Measurements from ENCODE around the gene TBC1D3B.
"Not testable (repeated sequence)": the region's sequence is repeated elsewhere in the genome, so short reads cannot be mapped to it uniquely, and the experiment has no call there.

The TBC1D3B gene

GRCh38 chr17:36133602-36134236 lies 42.7 kb downstream of the TBC1D3B start:
- no peak for DNase-seq
- Mint-ChIP-seq H3K4me1 (no peaks in the 10 kb centered on the region), H3K27me3 (peaks cover 19% of the 10 kb centered on the region), H3K4me3 (no peak overlapping the region), H3K9me3 (no peaks in the 10 kb centered on the region), H3K36me3 (no peaks in the 10 kb centered on the region), H3K27ac (no peak overlapping the region)
- CTCF ChIA-PET: interaction anchor here (1.0 to 2.7 kb wide), 4 partner anchors 13 to 165 kb away, joined by 3 to 15 read pairs (median 6); no protein-coding TSS in a partner anchor

- no peak for DNase-seq
- Mint-ChIP-seq H3K4me3 (no peak overlapping the region), H3K27ac (no peak overlapping the region), H3K36me3 (no peaks in the 10 kb centered on the region), H3K4me1 (no peaks in the 10 kb centered on the region), H3K27me3 (peaks cover 18% of the 10 kb centered on the region), H3K9me3 (no peaks in the 10 kb centered on the region)
- CTCF ChIA-PET: interaction anchor here (1.4 to 2.7 kb wide), 2 partner anchors 15 to 16 kb away, joined by 3 to 15 read pairs; no protein-coding TSS in a partner anchor
These were observed 44.0 kb downstream of the TBC1D3B start for GRCh38 chr17:36132421-36132831.

GRCh38 chr17:36131931-36132330 lies 44.5 kb downstream of the TBC1D3B start:
- H3K4me3 Mint-ChIP-seq: no peak overlapping the region
- no peaks in the 10 kb centered on the region for H3K4me1 Mint-ChIP-seq
- H3K36me3 Mint-ChIP-seq: no peaks in the 10 kb centered on the region
- DNase-seq: no peak
- no peaks in the 10 kb centered on the region for H3K9me3 Mint-ChIP-seq
- CTCF ChIA-PET: interaction anchor here (1.4 kb wide), 1 partner anchor 16 kb away, joined by 3 read pairs; no protein-coding TSS in a partner anchor
- no peak overlapping the region for H3K27ac Mint-ChIP-seq
- H3K27me3 Mint-ChIP-seq: peaks cover 18% of the 10 kb centered on the region

GRCh38 chr17:36131421-36131820 lies 45.0 kb downstream of the TBC1D3B start:
- Mint-ChIP-seq H3K4me3 (no peak overlapping the region), H3K36me3 (no peaks in the 10 kb centered on the region), H3K9me3 (no peaks in the 10 kb centered on the region), H3K27ac (no peak overlapping the region), H3K4me1 (no peaks in the 10 kb centered on the region), H3K27me3 (peaks cover 18% of the 10 kb centered on the region)
- CTCF ChIA-PET: interaction anchor here (1.4 kb wide), 1 partner anchor 16 kb away, joined by 3 read pairs; no protein-coding TSS in a partner anchor
- no peak for DNase-seq

GRCh38 chr17:36130346-36130745 lies 46.1 kb downstream of the TBC1D3B start:
- Mint-ChIP-seq H3K9me3 (peaks cover 10% of the 10 kb centered on the region), H3K4me1 (no peaks in the 10 kb centered on the region), H3K4me3 (no peak overlapping the region), H3K36me3 (no peaks in the 10 kb centered on the region), H3K27ac (no peak overlapping the region), H3K27me3 (peaks cover 10% of the 10 kb centered on the region)
- DNase-seq: no peak
- CTCF ChIA-PET: interaction anchor here (1.7 kb wide), 1 partner anchor 18 kb away, joined by 5 read pairs; no protein-coding TSS in a partner anchor

- Mint-ChIP-seq H3K27me3 (peaks cover 9% of the 10 kb centered on the region), H3K27ac (no peak overlapping the region), H3K9me3 (peaks cover 11% of the 10 kb centered on the region), H3K36me3 (no peaks in the 10 kb centered on the region), H3K4me3 (no peak overlapping the region), H3K4me1 (no peaks in the 10 kb centered on the region)
- no peak for DNase-seq
- CTCF ChIA-PET: interaction anchor here (1.7 kb wide), 1 partner anchor 19 kb away, joined by 5 read pairs; no protein-coding TSS in a partner anchor
These were observed 46.8 kb downstream of the TBC1D3B start for GRCh38 chr17:36129616-36130015.

- Mint-ChIP-seq H3K4me1 (no peaks in the 10 kb centered on the region), H3K4me3 (no peak overlapping the region), H3K9me3 (peaks cover 11% of the 10 kb centered on the region), H3K27ac (no peak overlapping the region), H3K36me3 (no peaks in the 10 kb centered on the region), H3K27me3 (peaks cover 9% of the 10 kb centered on the region)
- CTCF ChIA-PET: no interaction called here
- DNase-seq: no peak
These were observed 47.9 kb downstream of the TBC1D3B start for GRCh38 chr17:36128411-36128978.

- Mint-ChIP-seq H3K4me1 (no peaks in the 10 kb centered on the region), H3K27ac (no peak overlapping the region)
- CTCF ChIA-PET: no interaction called here
These were observed 48.5 kb downstream of the TBC1D3B start for GRCh38 chr17:36127911-36128310.

GRCh38 chr17:36127199-36127893 lies 49.1 kb downstream of the TBC1D3B start:
- CTCF ChIA-PET: no interaction called here
- no peaks in the 10 kb centered on the region for H3K4me1 Mint-ChIP-seq
- H3K27me3 Mint-ChIP-seq: peaks cover 9% of the 10 kb centered on the region
- peaks cover 11% of the 10 kb centered on the region for H3K9me3 Mint-ChIP-seq
- H3K36me3 Mint-ChIP-seq: no peaks in the 10 kb centered on the region
- H3K27ac Mint-ChIP-seq: no peak overlapping the region
- no peak for DNase-seq
- H3K4me3 Mint-ChIP-seq: no peak overlapping the region

More at GRCh38 chr17:36127911-36128310, 48.5 kb downstream of the TBC1D3B start:
- H3K27me3 Mint-ChIP-seq: peaks cover 9% of the 10 kb centered on the region
- DNase-seq: no peak
- H3K9me3 Mint-ChIP-seq: peaks cover 11% of the 10 kb centered on the region
- H3K36me3 Mint-ChIP-seq: no peaks in the 10 kb centered on the region
- no peak overlapping the region for H3K4me3 Mint-ChIP-seq

GRCh38 chr17:36124879-36125824 lies 51.3 kb downstream of the TBC1D3B start:
- no peak overlapping the region for H3K4me3 Mint-ChIP-seq

GRCh38 chr17:36123431-36123830 lies 53.0 kb downstream of the TBC1D3B start:
- Mint-ChIP-seq H3K27ac (no peak overlapping the region), H3K4me1 (no peaks in the 10 kb centered on the region), H3K9me3 (peaks cover 11% of the 10 kb centered on the region), H3K4me3 (no peak overlapping the region), H3K27me3 (peaks cover 14% of the 10 kb centered on the region), H3K36me3 (no peaks in the 10 kb centered on the region)
- CTCF ChIA-PET: no interaction called here
- DNase-seq: no peak

More at GRCh38 chr17:36124879-36125824, 51.3 kb downstream of the TBC1D3B start:
- Mint-ChIP-seq H3K27me3 (peaks cover 9% of the 10 kb centered on the region), H3K9me3 (peaks cover 11% of the 10 kb centered on the region), H3K36me3 (no peaks in the 10 kb centered on the region), H3K27ac (no peak overlapping the region), H3K4me1 (no peaks in the 10 kb centered on the region)
- DNase-seq: no peak
- CTCF ChIA-PET: no interaction called here

GRCh38 chr17:36121099-36121498 lies 55.3 kb downstream of the TBC1D3B start:
- H3K27me3 Mint-ChIP-seq: peaks cover 12% of the 10 kb centered on the region
- H3K27ac Mint-ChIP-seq, H3K4me3 Mint-ChIP-seq, H3K36me3 Mint-ChIP-seq, CTCF ChIA-PET, H3K9me3 Mint-ChIP-seq, DNase-seq, H3K4me1 Mint-ChIP-seq: not testable (repeated sequence)

- CTCF ChIA-PET: no interaction called here
- Mint-ChIP-seq H3K36me3 (no peaks in the 10 kb centered on the region), H3K9me3 (peaks cover under 1% of the 10 kb centered on the region), H3K27me3 (peaks cover 12% of the 10 kb centered on the region), H3K27ac (no peak overlapping the region), H3K4me1 (no peaks in the 10 kb centered on the region), H3K4me3 (no peak overlapping the region)
- DNase-seq: no peak
These were observed 56.2 kb downstream of the TBC1D3B start for GRCh38 chr17:36120221-36120620.

All from activated naive CD4-positive, alpha-beta T cell treated with anti-CD3 and anti-CD28 coated beads, Interleukin-2, amount 10 ng/mL, durations not matched to agents 7 days and 5 days (primary cell).